ENCODE results near the gene ADTRP.
"Not testable (repeated sequence)": the region's sequence is repeated elsewhere in the genome, so short reads cannot be mapped to it uniquely, and the experiment has no call there.

Gene ADTRP

DNA sequence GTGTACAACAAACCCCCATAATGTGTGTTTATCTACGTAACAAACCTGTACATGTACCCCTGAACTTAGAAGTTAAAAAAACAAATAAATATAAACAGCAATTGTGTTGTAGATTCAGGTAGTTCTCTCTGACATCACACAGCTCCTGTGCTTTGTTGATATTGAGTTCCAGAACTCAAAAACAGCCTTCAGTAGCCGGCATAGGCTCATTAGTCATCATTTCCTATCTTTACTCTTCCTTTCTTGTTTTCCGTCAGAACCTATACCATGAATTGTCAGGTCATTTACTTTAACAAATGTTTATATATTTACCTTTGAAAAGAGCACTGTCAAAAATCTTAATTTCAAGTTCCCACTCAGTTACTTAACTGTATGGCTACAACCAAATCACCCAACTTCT is 88.8 kb downstream of the ADTRP start:
- DNase-seq: peak; percentile 29

DNA sequence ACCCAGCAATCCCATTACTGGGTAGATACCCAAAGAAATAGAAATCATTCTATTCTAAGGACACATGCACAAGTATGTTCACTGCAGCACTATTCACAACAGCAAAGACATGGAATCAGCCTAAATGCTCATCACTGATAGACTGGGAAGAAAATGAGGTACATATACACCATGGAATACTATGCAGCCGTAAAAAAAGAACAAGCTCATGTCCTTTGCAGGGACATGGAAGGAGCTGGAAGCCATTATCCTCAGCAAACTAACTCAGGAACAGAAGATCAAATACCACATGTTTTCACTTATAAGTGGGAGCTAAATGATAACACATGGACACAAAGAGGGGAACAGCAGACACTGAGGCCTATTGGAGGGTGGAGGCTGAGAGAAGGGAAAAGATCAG is 89.2 kb downstream of the ADTRP start:
- DNase-seq: not testable (repeated sequence)

DNA sequence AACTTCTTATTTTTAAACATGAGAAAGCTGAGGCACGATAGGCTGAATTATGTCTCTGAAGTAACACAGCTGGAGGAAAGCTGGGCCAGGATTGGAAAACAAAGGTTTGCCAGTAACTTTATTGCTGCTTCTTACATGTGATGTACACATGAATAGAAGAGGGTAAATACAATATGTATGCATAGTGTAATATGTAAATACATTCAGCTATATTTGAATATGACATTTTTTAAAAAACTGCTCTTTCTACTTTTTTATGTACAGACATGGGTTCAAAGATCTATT is 90.2 kb downstream of the ADTRP start:
- no peak for DNase-seq

DNA sequence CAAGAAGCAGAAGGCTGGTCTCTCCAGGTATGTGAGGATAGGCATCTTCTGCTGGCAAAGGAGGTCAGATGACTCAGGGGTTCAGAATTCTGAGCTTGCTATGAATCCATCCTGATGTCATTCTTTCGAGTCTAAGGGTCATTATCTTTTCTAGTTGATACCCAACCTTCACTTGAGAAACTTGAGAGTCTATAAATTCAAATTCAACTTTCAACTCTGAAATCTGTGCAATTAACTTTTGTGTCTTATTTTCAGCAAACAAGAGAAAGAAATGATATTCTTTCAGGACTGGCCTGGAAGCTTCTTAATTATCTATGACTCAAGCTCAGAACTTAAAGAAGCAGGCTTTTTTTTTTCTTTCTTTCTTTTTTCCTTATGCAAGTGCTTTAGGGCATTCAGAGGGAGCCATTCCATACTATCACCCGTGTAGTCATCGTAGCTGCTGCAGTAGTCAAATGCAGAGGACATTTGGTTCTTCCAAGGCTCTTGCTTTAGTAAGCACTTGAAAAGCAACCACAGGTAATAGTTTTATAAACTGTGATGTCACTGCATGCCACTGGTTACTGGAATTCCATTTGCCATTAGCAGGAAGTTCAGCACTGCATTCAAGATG is 93.0 kb downstream of the ADTRP start:
- DNase-seq: no peak

DNA sequence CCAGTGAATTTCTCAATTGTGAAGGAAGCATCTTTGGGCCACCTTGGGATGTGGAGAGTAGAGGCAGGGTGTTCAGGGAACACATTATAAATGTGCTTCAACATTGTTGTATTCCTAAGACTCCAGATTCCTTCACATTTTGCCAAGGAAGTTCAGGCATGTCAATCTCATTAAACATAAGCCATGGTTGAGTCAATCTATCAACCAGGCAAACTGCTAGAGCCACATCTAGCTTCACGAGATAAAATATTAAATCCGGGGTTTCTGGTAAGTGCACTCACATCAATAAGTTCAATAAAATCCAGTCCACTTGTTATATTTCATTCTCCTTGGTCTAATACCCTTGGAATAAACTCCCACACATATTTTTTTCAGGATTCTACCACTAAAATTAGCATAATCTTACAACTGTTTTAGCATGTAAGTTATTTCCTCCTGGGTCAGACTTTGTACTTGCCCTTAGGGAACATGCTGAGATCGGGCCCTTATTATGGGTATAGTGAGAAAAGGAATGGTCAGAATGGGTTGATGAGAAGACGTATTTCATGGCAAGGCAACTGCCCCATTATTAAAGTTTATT is 93.6 kb downstream of the ADTRP start:
- DNase-seq: no peak

DNA sequence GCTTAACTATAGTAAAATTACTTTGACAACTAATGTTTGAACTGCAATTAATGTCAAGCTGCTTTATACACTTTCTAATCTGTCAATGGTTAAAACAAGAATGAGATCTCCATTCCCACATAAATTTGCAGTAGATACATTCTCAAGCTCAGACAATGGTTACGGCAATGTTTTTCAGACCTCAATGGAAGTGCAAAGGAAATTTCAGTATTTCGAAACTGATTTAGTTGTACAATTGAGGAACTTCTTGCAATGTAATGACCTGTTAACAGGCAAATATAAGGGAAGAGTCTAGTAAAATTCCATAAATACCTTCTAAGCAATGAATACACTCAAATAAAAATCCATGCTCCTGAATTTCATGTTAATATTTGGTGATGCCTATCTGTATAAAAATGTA is 94.7 kb downstream of the ADTRP start:
- no peak for DNase-seq

DNA sequence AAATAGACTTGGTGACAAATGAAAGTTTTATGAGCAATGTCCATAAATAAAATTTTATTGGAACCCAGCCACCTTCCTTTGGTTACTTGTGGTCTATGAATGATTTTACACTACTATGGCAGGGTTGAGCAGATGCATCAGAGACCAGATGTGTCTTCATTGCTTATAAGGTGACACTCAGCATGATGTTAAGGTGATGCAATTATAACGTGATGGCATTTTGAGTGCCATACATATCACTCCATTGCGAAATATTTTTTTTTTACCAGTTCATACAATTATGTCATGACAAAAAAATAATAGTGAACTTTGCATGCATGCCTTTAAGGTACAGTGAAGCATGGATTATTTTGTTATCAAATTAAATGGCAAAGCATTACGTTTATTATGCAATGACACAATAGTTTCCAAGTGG is 96.0 kb downstream of the ADTRP start:
- DNase-seq: no peak

DNA sequence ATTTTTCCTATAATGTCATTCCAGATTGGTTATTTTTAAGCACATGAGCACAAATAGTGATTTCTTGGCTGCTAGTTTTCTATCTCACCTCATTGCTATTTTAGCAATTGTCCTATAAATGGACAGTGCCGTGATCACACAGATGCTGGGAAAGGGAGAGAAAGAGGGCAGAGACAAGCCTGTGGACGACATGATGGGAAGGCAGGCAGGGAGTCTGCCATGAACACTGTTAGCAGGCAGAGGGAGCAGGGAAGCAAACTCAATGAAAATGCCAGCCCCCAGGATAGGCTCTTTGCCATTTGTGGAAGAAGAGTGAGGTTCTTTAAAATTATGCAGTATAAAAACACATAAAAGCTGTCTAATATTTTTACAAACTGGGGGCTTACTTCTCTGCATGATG is 96.8 kb downstream of the ADTRP start:
- no peak for DNase-seq

DNA sequence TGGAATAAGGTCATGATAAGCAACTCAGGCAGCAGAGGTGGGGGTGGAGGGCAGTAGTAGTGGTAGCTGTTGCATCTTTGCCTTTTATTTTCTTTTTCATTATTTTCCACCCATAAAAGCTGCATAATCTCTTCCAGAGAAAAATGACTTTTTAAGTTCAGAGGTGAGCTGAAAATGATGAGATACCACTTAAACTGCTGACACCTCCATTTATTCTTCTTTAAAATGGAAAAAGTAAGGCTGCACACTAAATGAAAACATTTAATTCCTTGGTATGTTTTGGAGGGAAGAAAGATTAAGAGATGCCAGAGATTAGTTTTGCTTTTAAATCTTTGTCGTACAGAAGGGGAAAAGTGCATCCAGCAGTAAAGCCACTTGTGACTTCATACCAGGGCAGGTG is 97.2 kb downstream of the ADTRP start:
- no peak for DNase-seq

DNA sequence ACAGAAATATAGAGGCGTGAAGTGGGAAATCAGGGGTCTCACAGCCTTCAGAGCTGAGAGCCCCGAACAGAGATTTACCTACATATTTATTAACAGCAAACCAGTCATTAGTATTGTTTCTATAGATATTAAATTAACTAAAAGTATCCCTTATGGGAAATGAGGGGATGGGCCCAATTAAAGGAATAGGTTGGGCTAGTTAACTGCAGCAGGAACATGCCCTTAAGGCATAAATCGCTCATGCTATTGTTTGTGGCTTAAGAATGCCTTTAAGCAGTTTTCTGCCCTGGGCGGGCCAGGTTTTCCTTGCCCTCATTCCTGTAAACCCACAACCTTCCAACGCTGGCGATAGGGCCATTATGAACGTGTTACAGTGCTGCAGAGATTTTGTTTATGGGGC is 98.1 kb downstream of the ADTRP start:
- DNase-seq: not testable (repeated sequence)

DNA sequence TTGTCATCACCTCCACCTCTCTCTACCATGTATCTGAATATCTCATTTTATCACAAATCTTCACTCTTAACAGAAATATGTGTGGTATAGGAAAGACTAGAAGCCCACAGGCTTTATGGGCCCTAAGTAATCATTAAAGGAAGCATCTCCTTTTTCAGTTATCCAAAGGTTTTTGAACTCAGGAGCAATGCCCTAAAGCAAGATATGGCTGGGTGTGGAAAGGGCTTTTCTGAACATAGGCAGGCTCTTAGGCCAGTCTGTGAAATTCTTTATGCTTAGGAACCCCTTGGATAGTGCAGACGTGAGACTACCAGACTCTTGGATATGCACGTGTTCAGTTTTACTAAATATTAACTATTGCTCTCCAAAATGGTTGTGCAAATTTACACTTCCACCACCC is 99.5 kb downstream of the ADTRP start:
- no peak for DNase-seq

DNA sequence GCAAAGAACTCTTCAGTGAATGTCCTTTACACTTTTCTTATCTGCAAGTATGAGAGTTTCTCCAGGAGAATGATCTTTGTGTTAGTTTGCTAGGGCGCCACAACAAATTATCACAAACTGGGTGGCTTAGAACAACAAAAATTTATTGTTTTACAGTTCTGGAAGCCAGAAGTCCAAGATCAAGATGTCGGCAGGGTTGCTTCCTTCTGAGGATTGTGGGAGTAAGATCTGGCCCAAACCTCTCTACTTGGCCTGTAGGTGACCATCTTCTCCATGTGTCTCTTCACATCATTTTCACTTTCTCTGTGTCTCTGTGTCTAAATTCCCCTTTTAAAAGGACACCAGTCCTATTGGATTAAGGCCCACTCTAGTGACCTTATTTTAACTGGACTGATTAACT is 103.0 kb downstream of the ADTRP start:
- DNase-seq: no peak

DNA sequence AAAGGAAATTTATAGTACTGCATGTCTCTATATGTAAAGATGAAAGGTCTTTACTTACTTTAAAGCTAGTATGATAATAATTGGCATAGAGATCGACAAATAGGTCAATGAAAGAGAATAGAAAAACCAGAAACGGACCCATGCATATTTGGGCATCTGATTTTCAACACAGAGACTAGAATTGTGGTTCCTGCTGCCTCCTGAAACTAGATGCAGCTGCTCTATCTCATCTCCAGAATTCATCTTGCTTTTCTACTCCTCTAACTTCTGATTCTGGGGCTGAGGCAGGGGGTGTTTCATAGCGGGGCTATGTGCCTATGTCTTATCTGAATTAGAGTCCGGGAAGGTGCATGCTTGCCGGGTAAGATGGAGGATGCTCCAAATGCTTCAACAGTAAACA is 105.9 kb downstream of the ADTRP start:
- no peak for DNase-seq

DNA sequence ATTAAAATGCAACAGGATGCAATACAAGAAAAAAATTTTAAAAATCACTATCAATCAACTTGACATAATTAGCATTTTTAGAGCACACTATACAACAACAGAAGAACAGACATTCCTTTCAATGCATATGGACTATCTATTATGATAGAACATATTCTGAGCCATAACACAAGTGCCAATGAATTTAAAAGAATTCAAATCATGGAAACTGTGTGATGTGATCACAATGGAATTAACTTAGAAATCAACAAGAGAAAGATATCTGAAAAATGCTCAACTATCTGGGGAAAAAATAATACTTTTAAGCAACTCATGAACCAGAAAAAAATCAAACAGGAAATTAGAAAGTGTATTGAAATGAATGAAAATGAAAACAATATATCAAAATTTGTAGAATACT is 106.3 kb downstream of the ADTRP start:
- no peak for DNase-seq

DNA sequence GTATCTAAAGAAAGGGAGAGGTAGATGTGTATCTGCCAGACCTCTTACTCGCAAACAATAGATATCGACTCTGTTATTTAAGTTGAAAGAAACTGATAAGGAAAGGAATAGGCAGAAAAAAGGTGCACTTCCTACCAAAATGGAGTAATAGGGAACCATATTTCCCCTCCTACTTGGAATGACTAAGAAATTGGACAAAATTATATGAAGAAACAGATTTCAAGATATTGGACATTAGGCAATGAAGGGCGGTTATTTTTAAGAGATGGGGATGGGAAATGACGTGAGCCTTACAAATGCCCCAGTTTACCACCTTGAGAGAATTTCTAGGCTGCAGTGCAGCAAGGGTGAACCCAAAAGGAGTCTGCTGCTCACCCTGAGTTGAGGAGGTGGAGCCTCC is 108.9 kb downstream of the ADTRP start:
- DNase-seq: no peak

DNA sequence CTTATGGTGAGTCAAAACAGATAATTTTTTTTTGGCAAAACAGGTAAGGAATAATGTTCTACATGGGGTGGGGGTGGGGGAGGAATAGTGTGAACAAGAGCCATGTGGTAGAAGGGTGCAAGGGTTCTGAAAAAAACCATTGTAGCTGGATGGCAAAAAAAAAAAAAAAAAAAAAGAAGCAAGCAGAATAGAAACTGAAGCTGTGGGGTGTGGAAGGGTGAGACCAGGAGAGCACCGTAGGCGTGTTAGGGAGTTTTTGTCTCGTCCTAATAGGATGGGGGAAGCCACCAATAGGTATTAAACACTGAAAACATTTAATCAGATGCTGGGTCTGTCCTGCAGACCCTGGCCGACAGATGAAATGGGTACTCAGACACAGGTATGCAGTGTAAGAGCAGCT is 110.1 kb downstream of the ADTRP start:
- no peak for DNase-seq

DNA sequence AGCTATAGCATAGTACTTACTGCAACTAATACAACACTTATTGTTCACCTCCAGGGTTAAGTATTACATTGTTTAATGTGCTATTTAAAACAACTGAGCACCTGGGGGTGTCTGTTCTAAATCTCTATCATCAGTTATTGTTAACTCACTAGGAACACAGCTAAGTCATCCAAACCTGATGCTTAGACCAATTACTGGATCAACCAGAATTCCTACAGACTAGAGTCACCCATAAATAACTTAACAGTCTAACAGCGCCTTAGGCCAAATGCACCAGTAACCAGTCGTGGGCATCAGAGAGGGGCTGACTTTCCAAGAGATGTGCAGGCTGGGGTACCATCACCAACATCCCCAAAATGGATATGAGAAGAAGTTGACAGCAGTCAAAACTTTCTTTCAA is 110.7 kb downstream of the ADTRP start:
- DNase-seq: no peak

DNA sequence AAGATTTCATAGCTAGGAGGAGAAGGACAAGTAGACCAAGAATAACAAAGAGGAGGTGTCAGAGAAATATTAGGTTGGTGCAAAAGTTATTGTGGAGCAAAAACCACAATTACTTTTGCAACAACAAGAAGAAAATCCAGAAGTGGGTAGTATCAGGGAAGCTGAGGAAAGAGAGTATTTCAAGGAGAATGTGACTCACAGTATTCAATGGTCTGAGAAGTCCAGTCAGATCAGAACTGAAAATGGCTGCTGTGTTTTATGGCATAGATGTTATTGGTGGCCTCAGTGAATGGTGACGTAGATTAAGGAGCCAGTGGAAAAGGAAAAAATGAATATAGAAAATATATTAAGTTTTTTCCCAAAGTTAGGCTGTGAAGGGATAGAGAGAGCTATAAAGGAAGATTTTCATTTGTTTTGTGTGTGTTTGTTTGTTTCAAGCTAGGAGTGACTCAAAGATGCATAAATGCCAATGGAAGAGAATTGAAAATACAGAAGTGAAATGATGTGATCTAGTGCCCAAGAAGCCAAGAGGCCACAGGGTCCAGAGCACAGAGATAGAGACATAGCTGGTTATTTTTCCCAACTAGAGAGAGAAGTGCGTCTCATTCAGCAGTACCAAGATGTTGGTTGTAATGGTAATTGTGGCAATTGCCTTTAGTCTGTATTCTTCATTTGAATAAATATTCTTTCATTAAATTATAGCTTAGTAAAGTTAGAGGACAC is 112.8 kb downstream of the ADTRP start:
- peak; percentile 14 for DNase-seq

All from activated CD4-positive, alpha-beta T cell treated with anti-CD3 and anti-CD28 coated beads, Interleukin-2, Interleukin-6, amounts not matched to agents 100 ng/mL and 50 ng/mL, durations not matched to agents 16 hours and 8 hours (primary cell).